Osteoblast (primary cell): ENCODE data around the gene NSMCE1. TPM values are rescaled to one million over a fixed set of nuclear protein-coding genes. Genes with fewer than 3 reads are reported as not detected.

ENCODE experiments used
- DNase-seq: peaks from one replicate; pipeline ENCODE4 v3.0.0; 2011; ENCODE audit warnings: low spot score, mixed read lengths; ENCODE audit not compliant: insufficient read length; ENCODE audit errors: missing footprints
- H2AFZ ChIP-seq: 2 replicates; pipeline ENCODE4 v1.6.0; 2011; ENCODE audit warnings: mild to moderate bottlenecking, low read length
- H3K27ac ChIP-seq: 2 replicates; pipeline ENCODE4 v1.5.1; 2011; ENCODE audit warnings: mild to moderate bottlenecking, low read depth, low read length, moderate library complexity
- H3K27me3 ChIP-seq: 2 replicates; pipeline ENCODE4 v1.6.0; 2012; ENCODE audit warnings: mild to moderate bottlenecking, control low read depth, inconsistent platforms, low read length, moderate library complexity; ENCODE audit not compliant: insufficient read depth
- H3K36me3 ChIP-seq: 2 replicates; pipeline ENCODE4 v1.5.1; 2011; ENCODE audit warnings: mild to moderate bottlenecking, low read length, control low read depth, moderate library complexity; ENCODE audit not compliant: insufficient read depth
- H3K4me1 ChIP-seq: 2 replicates; pipeline ENCODE4 v1.5.1; 2011; ENCODE audit warnings: mild to moderate bottlenecking, low read length, control low read depth, moderate library complexity; ENCODE audit not compliant: insufficient read depth
- H3K4me2 ChIP-seq: 2 replicates; pipeline ENCODE4 v1.6.0; 2011; ENCODE audit warnings: mild to moderate bottlenecking, low read length; ENCODE audit not compliant: insufficient read depth
- H3K4me3 ChIP-seq: fragments of 200-600 bp; sonication (generic); 3 replicates; pipeline ENCODE4 v1.5.1; 2012; ENCODE audit warnings: mild to moderate bottlenecking, low read length, inconsistent platforms; ENCODE audit not compliant: insufficient read depth
- H3K79me2 ChIP-seq: 2 replicates; pipeline ENCODE4 v1.6.0; 2012; ENCODE audit warnings: mild to moderate bottlenecking, low read length, control low read depth, inconsistent platforms; ENCODE audit not compliant: insufficient read depth
- H3K9me3 ChIP-seq: 2 replicates; pipeline ENCODE4 v1.5.1; 2011; ENCODE audit warnings: low read depth, low read length, control low read depth
- H4K20me1 ChIP-seq: 2 replicates; pipeline ENCODE4 v1.6.0; 2012; ENCODE audit warnings: mild to moderate bottlenecking, low read length, control low read depth; ENCODE audit not compliant: insufficient read depth
- total RNA-seq: library from RNA; depleted of rRNA; stranded (reverse); fragments of >200 nt; gene quantifications from 2 replicates; pipeline ENCODE4 v1.2.3, GENCODE V29; 2012
- TF ChIP-seq, protein P1 (sequence below): IDR thresholded peaks from 2 replicates; pipeline ENCODE4 v1.5.1; 2011; ENCODE audit warnings: mild to moderate bottlenecking, low read depth, low read length, moderate library complexity; ENCODE audit errors: extremely low read depth

NSMCE1 gene
- total RNA-seq, 1 donor = 57.9 TPM

GRCh38 chr16:27226976-27227705, 41.4 kb downstream of the NSMCE1 start:
- Histone ChIP-seq H3K27me3 (no peaks in the 10 kb centered on the region), H3K27ac (no peak overlapping the region), H3K9me3 (no peaks in the 10 kb centered on the region), H3K4me1 (peaks cover 2% of the 10 kb centered on the region), H3K4me2 (no peak overlapping the region), H3K79me2 (no peaks in the 10 kb centered on the region), H3K36me3 (peaks cover 15% of the 10 kb centered on the region), H3K4me3 (no peak overlapping the region), H2AFZ (no peak overlapping the region), H4K20me1 (no peaks in the 10 kb centered on the region)
- TF ChIP-seq, protein P1, sequence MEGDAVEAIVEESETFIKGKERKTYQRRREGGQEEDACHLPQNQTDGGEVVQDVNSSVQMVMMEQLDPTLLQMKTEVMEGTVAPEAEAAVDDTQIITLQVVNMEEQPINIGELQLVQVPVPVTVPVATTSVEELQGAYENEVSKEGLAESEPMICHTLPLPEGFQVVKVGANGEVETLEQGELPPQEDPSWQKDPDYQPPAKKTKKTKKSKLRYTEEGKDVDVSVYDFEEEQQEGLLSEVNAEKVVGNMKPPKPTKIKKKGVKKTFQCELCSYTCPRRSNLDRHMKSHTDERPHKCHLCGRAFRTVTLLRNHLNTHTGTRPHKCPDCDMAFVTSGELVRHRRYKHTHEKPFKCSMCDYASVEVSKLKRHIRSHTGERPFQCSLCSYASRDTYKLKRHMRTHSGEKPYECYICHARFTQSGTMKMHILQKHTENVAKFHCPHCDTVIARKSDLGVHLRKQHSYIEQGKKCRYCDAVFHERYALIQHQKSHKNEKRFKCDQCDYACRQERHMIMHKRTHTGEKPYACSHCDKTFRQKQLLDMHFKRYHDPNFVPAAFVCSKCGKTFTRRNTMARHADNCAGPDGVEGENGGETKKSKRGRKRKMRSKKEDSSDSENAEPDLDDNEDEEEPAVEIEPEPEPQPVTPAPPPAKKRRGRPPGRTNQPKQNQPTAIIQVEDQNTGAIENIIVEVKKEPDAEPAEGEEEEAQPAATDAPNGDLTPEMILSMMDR = no peak
- peak; percentile 71 for DNase-seq

DNA sequence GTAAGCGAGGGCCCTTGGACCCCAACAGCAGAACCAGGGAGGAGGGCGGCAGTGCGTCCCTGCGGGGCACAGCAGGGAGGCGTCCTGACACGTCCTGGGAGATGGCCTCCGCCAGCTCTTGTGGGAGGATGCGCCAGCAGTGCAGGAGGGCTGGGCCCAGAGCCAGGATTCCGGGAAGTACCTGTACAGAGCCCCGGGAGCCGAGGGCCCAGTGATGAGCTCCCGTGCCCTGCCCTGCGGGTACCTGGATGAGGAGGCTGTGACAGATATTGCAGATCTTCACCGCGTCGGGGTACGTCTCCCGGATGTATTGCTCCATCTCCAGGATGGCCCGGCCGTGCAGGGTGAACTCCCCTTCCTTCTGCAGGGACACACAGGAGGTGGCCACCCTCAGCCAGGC, 42.1 kb downstream of the NSMCE1 start:
- Histone ChIP-seq H3K36me3 (peaks cover 12% of the 10 kb centered on the region), H4K20me1 (no peaks in the 10 kb centered on the region), H3K9me3 (no peaks in the 10 kb centered on the region), H3K79me2 (no peaks in the 10 kb centered on the region), H3K4me2 (no peak overlapping the region), H3K27me3 (no peaks in the 10 kb centered on the region), H3K4me3 (no peak overlapping the region), H2AFZ (no peak overlapping the region), H3K27ac (no peak overlapping the region), H3K4me1 (peaks cover 2% of the 10 kb centered on the region)
- DNase-seq = peak; percentile 69
- TF ChIP-seq, protein P1 = no peak

DNA sequence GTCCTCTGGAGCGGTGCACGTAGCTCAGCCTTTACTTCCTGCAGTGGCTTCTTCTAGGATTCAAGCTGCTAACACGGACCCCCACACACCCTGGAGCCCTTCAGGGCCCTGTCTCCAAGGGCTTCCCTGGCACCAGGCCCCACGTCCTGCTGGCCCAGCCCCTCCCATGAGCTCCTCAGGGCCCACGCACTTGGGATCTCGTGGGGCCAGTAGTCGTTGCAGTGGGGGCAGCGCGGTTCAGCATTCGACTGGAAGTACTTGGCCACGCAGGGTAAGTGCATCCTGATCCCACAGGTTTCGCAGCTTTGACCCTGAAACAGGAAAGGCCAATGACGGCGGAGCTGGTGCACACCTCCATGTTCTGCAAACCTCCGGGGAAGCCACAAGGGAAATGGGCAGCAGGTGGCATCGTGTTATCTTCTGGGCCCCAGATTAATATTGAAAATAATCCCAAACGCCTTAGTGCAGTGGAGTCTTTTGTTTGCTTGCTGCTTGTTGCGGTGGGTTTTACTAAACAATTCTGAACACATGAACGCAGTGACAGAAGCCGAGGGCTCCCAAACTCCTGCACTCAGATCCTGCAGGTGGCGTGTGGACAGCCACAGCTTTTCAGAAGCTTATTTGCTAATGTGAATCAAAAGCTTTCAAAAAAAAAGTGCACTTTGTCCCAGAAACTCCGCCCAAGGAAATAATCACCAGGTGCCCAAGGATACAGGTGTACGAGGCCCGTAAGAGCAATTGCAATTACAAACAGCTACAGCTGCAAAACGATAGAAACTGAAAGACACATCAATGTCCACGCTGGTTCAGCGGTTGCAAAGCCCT, 42.8 kb downstream of the NSMCE1 start:
- DNase-seq = peak; percentile 31

More for the DNA sequence above, 42.8 kb downstream of the NSMCE1 start:
- TF ChIP-seq, protein P1 = no peak
- peaks cover 12% of the 10 kb centered on the region for H3K36me3 ChIP-seq
- H3K4me2 ChIP-seq = no peak overlapping the region
- H3K9me3 ChIP-seq = no peaks in the 10 kb centered on the region
- H3K4me1 ChIP-seq = peaks cover 2% of the 10 kb centered on the region
- H3K27ac ChIP-seq = no peak overlapping the region
- H2AFZ ChIP-seq = no peak overlapping the region
- no peaks in the 10 kb centered on the region for H3K27me3 ChIP-seq
- H3K79me2 ChIP-seq = no peaks in the 10 kb centered on the region
- no peak overlapping the region for H3K4me3 ChIP-seq
- H4K20me1 ChIP-seq = no peaks in the 10 kb centered on the region
